A673 (cell line): ENCODE results near the gene PAX3.

Experiments
- CTCF ChIP-seq: fragments of 300-800, 200-600 bp; sonication (generic); conservative IDR thresholded peaks from 2 replicates; pipeline ENCODE4 v1.5.1; 2017; ENCODE audit warnings: low read depth, mild to moderate bottlenecking, antibody characterized with exemption, low read length, moderate library complexity, mixed read lengths
- EZH2 ChIP-seq: fragments of 200-600 bp; sonication (generic); IDR thresholded peaks from 2 replicates; pipeline ENCODE4 v1.6.1; 2017; ENCODE audit warnings: borderline replicate concordance, low read depth, mild to moderate bottlenecking, mixed read lengths, antibody characterized with exemption, low read length; ENCODE audit not compliant: poor library complexity, severe bottlenecking

- TF ChIP-seq CTCF (no peak), EZH2 (no peak)
Measured at GRCh38 chr2:222167762-222168161, 131.0 kb downstream of the PAX3 start.
